ENCODE results near the gene C1GALT1C1L.
"Not testable (repeated sequence)": the region's sequence is repeated elsewhere in the genome, so short reads cannot be mapped to it uniquely, and the experiment has no call there.

The C1GALT1C1L gene

DNA sequence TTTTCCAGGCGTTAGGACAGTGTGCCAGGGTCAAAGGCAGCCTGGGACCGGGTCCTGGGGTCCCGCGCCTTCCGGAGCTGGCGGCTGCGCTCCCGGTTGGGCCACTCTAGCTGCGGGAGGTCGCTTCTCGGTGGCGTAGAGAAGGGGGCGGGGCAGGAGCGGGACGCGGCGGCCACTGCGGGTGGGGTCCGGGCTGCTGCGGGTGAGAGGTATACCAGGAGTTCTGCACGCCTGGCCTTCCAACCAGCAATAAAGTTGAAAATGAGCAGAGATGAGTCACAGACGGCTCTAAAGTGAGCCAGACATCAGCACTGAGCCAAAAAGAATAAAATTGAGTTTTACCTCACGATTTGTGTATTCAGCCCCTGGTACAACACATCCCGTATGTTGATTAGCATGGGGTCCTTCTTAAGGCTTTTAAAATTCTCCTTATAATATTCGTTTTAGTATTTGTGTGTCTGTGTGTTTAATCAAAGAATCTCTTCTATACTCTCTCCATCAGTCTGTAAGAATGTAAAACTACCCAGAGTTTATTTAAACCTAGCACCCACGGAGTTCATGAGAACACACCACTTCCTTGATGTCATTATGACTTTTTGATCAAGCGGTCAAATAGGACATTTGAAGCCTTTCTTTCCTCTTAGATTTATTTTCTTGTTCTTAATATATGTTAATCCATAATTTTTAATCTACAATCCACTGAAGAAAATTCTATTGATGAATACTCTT is at the start of gene C1GALT1C1L:
TSS of gene C1GALT1C1L (minus strand) at position 108 of the 729 bp plus-strand sequence. CDS start at position 1, 107 bp downstream.
- DNase-seq = peak; percentile 59

DNA sequence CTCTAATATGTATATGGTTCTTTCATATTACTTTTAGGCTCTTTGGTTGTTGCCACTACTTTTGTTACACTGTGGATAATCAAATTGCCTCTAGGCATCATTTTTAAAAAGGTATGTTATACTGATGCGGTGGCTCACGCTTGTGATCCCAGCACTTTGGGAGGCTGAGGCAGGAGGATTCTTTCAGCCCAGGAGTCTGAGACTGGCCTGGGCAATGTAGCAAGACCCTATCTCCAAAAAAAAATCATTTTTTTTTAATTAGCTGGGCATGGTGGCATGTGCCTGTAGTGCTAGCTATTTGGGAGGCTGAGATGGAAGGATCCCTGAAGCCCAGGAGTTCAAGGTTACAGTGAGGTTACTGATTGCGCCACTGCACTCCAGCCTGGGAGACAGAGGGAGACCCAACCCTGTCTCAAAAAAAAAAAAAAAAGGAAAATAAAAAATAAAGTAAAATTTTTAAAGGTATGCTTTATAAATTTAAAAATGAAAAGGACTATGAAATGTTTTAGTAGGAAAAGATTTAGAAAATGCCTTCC is 49.5 kb upstream of the C1GALT1C1L start:
- no peak for DNase-seq

DNA sequence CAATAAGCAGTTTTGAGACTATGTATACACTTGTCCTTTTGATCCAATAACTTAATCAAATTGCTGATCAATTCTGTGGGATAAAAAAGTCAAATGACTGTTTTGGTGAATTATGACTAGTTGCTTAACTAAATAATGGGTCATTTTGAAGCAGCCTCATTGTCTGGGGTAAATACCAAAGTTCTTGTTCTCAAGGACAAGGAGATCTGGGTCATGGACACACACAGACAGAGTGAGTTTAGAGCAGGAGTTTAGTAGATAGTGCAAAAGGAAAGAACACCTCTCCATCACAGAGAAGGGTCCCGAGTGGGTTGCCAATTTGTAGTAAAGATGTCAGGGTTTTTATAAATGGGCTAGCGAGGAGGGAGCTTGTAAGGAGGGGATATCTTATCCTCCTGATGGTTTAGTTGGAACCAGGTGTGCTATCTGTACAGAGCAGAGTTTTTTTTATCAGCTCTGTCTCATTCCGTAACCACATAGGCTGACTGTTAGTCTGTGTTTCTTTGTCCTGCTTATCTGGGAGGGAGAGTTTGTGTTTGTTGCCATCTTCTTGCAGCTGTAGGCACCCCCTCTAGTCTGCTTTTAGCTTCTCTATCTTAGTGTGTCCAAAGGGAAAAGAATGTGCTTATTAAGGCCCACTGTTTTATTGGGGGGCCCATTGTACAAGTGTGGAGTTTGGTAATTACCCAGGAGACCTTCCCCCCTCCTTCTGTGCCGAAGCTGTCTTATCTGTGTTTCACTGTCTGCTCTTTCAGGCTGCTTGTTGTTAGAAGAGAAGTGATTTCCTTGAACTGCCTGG is 48.7 kb upstream of the C1GALT1C1L start:
- DNase-seq = peak; percentile 94

DNA sequence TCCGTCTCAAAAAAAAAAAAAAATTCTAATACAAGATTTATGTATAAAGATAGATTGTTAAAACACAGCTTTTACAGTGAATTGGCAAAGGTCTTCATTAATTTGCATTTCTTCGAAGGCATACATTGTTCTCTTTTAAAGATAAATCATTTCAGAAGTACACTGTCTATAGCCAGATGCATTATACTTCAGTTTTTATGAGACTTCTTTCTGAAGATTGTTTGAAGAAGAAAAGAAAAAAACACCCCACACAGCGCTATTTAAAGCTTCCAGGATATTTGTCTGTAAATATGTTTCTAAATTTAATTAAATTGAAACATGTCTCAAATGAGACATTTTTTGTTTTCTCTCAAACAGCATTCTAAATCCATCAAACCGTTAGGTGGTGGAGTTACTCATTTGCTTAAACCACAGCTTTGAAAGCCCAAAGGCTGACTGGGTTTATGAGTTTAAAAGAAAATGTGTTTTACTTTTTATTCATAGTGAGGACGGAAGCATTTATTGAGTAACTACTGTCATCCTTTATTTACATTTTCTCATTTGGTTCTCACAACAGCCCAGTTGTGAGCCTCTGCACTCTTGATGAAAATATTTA is 42.4 kb upstream of the C1GALT1C1L start:
- no peak for DNase-seq

DNA sequence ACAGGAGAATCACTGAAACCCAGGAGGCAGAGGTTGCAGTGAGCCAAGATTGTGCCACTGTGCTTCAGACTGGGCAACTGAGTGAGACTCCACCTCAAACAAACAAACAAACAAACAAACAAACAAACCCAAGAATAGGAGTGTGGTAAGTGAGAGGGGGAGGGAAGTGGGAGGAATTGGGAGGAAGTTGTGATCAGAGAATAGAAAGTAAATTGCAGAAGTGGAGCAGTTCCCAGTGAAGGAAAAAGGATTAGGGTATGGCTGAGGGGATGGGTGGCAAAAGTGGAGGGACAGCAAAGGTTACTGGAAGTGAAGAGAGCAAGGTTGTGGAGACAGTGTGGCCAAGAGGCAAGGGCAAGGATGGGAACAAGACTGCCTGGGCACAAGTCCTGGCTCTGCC is 41.1 kb upstream of the C1GALT1C1L start:
- no peak for DNase-seq

DNA sequence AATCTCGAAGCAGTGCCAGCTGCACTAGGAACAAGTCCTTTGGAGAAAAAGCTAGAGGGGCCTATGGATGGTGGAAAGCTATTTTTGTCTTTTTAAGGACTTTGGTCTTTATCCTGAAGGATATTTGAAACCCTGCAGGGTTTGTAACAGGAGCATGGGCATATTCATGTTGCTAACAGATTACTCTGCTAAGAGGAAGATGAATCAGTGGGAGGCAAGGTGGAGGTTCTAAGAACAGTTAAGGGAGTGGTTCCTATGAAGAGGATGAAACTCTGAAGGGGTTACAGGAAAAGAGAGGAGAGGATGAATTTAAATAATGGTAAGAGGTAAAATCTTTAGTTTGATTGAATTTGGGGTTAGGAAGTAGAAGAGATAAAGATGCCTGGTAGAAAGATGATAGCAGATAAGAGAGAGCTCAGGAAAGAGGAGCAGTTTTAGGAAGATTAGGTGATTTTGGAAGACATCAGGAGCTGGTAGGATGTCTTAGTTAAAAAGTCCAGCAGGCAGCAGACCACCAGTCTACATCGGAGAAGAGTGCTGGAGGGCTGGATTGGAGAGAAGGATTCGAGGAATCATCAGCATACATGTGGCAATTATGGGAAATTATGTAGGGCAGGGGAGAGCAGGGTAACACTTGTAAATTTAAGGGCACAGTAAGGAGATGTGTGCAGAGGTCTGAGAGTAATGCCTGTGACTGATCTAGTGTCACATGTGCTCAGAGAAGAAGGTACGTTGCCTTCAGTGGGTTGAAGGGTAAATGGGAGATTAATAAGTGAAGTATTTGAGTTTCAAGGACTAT is 39.3 kb upstream of the C1GALT1C1L start:
- peak; percentile 13 for DNase-seq

DNA sequence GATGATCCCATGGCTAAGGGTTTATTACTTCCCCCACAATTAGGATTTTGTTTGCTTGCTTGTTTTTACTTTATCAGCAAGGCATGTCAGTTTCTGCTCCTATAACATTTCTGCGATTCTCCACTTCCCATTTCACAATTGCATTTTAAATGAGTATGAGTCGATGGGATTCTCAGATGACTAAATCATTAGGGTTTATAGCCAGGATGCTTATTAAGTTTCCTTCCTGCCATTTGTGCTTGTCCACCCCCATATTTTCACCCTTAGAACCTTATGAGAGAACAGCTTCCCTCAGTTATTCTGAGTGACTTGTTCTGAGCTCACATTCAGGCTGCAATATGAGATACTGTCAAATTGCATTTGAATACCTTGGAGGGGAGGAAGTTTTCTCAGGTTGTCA is 37.9 kb upstream of the C1GALT1C1L start:
- DNase-seq = peak; percentile 18

DNA sequence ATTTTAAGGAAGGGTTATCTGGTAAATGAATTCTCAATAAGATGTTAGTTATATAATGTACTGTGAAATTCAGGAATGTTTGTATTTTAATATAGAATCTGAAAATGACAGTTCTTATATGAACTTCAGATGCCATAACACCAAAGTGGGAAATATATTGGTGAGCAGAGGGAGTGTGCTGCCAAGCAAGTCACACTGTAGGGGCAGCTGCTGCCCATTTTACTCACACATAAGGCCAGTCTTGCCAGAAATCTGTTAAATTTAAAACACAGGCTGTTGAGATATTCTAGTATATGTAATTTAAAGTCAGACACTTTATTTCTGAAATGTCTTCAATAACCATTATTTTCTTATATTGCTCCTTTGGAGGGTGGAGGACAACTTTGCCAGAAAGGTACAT is 34.6 kb upstream of the C1GALT1C1L start:
- DNase-seq = no peak

DNA sequence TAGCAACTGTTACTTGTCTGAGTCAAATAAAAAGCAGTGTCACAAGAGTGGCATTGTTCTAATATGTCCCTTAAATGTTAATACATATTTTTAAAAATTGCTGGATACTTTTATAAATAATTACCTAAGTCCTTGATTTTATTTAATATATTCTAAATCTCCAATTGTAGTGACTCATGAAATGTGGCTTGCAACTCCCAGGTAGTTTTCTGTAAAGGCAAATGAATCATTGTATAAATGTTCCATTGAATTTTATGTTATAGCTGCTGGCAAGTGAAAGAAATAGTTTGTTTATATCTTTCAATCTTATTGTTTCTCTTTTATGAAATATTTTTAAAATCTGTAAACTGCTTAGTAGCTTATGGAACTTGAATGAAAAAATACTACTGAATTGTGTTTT is 32.7 kb upstream of the C1GALT1C1L start:
- no peak for DNase-seq

DNA sequence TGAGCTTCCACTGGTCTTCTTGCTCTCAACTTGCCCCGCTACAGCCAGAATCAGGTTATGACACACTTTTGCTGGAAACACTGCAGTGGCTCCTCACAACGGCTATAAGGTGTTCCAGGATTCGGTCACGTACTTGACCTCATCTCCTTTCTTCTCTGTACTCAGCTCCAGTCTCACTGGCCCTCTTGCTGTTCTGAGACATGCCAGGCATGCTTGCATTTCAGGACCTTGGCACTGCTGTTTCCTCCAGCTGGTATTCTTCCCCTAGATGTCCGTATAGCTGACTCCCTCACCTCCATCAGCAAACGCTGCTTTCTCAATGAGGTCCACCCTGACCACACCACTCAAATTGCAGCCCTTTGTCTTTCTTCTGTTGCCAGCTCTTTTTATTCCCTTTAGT is 31.9 kb upstream of the C1GALT1C1L start:
- DNase-seq = no peak

DNA sequence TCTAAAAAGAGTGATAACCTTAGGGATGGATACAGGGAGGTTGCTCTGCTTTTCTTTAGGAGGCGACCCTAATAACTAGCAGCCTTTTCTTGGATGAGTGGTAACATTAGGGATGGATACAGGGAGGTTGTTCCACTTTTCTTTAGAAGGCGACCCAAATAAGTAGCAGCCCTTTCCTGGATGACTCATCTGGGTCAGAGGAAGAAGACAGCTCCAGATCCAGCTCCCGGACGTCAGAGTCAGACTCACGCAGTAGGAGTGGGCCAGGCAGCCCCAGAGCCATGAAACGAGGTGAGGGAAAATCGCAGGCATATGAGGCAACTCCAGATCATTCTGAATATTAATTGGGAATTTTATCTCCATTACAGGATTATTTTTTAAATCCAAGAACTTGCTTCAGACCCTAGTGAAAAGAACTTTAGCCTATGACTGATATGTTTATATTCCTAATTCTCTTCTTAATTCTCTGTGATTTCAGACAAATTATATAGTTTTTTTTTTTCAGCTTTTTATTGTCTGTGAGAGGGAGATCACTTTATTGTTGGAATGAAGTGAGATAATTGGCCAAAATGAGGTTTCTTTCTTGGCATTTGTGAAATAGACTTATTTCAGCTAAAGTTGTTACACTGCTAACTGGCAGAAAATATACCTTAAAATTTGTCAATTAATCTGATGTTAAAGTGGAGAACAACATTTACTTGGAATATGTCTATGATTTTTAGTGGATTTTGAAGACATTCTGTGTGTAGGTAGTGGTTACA is 31.2 kb upstream of the C1GALT1C1L start:
- no peak for DNase-seq

DNA sequence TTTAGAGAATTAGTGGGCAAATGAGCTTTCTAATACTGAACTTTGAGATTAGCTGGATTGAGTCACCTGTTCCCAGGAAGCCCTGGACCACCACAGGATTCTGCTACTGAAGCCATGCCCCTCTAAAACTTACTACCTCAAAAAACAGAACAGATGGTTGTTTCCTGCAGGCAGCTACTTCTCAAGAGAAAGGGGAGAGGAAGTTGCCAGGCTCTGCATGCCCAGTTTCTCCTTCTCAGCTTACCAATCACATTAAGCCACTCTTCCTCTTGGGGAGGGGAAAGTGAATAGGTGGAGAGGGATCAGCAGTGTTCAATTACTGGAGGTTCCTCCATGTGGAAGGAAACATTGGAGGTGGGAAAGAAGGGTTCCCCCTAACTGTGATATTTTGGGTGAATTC is 24.9 kb upstream of the C1GALT1C1L start:
- peak; percentile 37 for DNase-seq

DNA sequence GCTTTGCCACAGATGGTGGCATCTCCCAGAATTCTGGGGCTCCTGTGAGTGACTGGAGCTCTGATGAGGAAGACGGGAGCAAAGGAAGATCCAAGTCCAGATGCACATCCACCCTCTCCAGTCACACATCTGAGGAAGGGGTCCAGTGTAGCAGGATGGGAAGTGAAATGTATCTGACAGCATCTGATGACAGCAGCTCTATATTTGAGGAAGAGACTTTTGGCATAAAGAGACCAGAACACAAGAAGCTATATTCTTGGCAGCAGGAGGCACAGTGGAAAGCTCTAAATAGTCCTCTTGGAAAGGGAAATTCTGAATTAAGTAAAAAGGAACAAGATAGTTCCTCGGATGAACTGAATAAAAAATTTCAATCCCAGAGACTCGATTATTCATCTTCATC is 23.5 kb upstream of the C1GALT1C1L start:
- DNase-seq = no peak

DNA sequence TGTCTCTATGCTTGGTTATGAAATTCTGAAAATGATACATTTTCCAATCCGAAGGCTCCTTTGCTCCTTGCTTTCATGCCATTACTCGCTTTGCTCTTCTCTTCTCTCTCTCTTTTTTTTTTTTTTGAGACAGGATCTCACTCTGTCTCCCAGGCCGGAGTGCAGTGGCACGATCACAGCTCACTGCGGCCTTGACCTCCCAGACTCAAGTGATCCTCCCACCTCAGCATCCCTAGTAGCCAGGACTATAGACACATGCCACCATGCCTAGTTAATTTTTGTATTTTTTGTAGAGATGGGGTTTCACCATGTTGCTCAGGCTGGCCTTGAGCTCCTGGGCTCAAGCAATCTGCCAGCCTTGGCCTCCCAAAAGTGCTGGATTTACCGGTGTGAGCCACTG is 21.9 kb upstream of the C1GALT1C1L start:
- DNase-seq = not testable (repeated sequence)

DNA sequence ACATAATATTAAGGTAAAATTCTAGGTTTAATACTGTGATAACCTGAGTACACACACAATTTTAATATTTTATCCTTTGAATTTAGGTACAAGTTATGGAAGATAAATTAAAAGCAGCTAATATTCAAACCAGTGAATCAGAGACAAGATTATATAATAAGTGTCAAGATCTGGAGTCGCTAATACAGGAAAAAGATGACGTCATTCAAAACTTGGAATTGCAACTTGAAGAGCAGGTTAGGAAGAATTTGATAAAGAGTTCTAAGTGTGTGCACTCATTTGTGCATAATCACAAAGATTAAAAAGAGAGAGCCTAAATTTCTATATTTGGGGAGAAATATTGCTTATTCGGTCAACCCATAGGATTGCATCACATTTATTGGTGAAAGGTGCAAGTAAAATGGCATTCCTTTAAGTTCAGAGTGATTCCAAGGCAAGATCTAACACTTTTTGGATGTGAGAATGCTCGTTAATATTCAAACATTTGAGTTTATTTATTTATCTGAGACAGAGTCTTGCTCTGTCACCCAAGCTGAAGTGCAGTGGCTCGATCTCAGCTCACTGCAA is 16.3 kb upstream of the C1GALT1C1L start:
- DNase-seq = no peak

DNA sequence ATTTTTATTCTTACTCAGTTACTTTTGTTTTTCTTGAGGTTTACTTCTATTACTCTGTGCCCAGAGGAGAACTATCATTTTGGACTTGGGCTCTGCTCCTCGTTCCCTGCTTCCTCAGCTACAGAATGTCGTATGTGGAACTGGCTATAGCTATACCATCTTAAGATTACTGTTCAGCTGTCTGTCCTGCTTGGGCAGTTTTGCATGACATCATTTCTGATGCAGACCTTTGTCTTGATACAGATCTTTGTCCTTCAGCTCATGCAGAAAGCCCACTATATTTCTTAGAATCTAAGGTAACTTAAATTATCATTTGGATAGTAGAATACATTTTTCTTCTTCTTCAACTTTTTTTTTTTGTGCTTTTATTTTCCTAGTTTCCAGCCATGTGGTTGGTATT is 13.8 kb upstream of the C1GALT1C1L start:
- DNase-seq = no peak

DNA sequence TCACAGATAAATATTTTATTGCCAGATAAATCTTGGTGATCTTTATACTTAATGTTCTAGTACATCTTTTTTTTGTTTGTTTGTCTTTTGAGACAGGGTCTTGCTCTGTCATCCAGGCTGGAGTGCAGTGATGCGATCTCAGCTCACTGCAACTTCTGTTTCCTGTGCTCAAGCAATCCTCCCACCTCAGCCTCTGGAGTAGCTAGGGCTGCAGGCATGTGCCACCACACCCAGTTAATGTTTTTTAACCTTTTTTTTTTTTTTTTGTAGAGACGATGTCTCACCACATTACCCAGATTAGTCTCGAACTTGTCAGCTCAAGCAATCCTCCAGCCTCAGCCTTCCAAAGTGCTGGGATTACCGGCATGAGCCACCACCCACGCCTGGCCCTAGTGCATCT is 9.1 kb upstream of the C1GALT1C1L start:
- DNase-seq = peak; percentile 22

DNA sequence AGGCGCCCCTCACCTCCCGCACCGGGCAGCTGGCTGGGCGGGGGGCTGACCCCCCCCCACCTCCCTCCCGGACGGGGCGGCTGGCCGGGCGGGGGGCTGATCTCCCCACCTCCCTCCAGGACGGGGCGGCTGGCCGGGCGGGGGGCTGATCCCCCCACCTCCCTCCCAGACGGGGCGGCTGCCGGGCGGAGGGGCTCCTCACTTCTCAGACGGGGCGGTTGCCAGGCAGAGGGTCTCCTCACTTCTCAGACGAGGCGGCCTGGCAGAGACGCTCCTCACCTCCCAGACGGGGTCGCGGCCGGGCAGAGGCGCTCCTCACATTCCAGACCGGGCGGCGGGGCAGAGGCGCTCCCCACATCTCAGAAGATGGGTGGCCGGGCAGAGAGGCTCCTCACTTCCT is 1.6 kb upstream of the C1GALT1C1L start:
- DNase-seq = not testable (repeated sequence)

DNA sequence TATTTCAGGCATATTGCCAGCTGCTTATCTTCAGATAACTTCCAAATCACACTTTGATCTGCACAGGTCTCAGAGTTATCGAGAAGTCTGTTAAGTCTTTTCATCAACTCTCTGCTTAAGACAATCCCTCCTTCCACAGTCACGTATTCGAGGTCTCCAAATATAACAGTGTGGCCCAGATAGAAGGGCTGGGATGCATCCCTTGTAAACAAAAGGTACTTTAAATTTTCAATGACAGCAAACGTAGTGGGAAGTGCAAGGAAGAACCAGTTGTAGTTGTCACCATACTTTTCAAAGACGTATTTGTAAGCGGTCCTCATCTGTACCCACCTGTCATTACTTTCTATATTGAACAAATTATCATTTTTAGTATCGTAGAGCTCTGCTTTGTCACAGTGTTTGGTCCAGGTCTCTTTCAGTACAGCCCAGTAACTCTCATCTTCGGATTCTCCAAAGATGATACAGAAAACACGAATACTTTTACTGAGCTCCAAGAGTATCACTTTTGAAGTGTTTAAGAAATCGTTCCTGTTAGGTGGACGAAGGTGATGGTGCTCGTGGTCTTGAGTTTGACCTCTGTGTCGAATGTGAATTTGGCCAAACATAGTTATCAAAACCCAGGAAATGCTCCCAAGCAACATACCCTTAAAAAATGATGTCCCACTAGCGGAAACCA is 445 bp downstream of the C1GALT1C1L start:
- no peak for DNase-seq

DNA sequence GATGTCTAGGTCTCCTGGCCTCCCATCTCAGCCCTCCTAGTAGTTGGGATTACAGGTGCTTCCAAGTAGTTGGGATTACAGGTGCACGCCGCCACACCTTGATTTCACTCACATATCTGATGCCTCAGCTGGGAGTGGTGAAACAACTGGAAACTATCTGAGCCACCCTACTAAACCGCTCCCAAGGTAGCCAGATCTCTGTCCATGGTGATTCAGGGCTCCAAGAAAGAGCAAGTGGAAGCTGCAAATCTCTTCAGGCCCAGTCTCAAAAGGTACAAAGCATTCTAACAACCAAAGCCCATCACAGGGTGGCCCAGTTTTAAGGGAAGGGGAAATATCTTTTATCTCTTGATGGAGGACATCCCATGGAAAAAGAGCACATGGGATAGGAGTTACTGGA is 19.0 kb downstream of the C1GALT1C1L start:
- DNase-seq = no peak

DNA sequence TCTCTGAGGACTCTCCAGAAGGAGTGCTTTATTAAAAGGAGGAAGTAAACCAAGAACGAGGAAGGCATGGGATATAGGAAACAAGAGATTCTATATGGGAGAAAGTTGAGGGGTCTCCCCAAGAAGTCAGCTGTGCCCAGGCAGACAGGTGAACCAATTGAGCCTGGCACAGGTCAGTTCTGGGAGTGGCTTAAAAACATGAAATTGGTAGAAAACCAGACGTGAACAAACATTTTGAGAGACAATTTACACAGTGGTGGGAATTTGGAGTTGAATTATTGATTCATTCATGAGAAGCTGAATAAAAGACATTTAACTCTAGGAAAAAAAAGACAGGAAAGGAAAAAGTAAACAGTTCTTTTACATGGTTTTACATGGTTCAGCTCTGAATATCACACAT is 22.7 kb downstream of the C1GALT1C1L start:
- DNase-seq = peak; percentile 29
